ENCODE measurements around the gene PPP6C. TPM values are rescaled to one million over a fixed set of nuclear protein-coding genes. Genes with fewer than 3 reads are reported as not detected.

PPP6C gene
- total RNA-seq, 1 donor from 2014 or later, result 29.7 TPM

DNA sequence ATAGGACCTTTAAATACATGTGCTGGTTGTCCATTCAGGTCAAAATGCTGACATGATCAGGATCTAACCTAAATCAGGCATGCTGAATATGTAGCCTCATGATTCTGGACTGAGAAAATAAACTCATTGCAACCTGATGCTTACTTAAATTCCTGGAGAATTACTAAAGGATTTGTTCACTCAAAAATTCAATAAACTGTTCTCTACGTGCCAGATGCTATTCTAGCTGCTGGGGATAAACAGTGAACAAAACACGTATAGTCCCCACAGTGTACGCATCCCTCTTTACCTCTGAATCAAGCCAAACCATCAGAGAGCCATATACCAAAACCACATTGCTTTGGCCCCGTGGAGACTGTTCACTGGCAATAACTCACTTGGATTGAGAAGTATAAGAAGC is 52.4 kb downstream of the PPP6C start:
- DNase-seq (ENCODE audit: low read depth), result no peak
- TF ChIP-seq, protein P1, sequence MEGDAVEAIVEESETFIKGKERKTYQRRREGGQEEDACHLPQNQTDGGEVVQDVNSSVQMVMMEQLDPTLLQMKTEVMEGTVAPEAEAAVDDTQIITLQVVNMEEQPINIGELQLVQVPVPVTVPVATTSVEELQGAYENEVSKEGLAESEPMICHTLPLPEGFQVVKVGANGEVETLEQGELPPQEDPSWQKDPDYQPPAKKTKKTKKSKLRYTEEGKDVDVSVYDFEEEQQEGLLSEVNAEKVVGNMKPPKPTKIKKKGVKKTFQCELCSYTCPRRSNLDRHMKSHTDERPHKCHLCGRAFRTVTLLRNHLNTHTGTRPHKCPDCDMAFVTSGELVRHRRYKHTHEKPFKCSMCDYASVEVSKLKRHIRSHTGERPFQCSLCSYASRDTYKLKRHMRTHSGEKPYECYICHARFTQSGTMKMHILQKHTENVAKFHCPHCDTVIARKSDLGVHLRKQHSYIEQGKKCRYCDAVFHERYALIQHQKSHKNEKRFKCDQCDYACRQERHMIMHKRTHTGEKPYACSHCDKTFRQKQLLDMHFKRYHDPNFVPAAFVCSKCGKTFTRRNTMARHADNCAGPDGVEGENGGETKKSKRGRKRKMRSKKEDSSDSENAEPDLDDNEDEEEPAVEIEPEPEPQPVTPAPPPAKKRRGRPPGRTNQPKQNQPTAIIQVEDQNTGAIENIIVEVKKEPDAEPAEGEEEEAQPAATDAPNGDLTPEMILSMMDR (conservative IDR thresholded peaks at IDR 0.05; ENCODE audit: low read depth, low read length), result no peak
- no peak overlapping the region for H3K4me3 ChIP-seq (ENCODE audit: low read depth, low read length)

DNA sequence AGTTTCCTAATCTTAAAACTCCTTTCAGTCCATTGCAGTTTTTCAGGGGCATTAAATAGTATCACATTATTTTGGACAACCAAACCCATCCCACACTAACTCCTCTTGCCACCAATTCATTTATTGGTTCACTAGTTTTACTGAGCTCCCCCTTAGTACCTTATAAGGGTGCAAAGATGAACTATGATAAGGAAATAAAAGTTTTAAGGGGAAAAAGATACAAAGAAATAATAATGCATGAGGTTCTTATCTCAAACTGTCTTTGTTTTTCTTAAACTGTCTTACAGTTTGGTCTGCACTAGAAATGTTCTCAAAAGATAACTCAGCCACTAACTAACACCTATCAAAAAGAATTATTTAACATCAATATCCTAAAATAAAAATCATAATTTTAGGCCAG is 54.6 kb downstream of the PPP6C start:
- no peak overlapping the region for H3K4me3 ChIP-seq (ENCODE audit: low read depth, low read length)
- no peak for DNase-seq (ENCODE audit: low read depth)
- TF ChIP-seq, protein P1 (conservative IDR thresholded peaks at IDR 0.05; ENCODE audit: low read depth, low read length), result no peak

DNA sequence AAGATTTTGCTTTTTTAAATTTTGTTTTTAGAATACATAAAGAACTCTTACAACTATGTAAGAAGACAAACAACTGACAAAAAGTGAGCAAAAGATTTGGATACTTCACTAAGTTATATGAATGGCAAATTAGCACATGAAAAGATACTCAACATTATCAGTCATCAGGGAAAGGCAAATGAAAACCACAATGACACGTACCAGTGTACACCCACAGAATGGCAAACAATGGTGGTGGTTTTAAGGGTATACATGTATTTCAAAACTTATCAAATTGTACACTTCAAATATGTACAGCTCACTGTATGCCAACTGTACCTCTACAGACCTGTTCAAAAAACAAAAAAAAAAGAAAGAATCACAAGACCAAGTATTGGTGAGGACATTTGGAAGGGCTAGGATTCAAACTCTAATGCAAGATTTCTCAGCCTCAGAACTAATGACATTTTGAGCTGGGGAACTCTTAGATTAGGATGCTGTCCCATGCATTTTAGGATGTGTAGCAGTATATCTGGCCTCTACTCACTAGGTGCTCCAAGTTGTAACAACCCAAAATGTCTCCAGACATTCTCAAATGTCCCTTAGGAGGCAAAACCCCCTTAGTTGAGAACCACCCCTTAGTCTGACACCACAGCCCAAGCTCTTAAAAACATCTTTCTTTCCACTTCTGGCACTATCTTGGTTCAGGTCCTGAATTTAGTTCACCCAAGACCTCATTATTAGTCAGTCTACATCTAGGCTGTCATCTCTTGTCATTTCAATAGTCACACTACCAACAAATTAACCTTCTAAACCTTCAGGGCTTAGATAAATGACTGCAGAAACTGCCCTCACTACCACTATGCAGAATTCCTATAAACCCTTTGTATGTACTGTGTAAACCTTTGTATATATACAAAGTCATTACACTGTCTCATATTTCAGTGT is 55.9 kb downstream of the PPP6C start:
- H3K4me3 ChIP-seq (ENCODE audit: low read depth, low read length), result no peak overlapping the region
- no peak for DNase-seq (ENCODE audit: low read depth)
- TF ChIP-seq, protein P1 (conservative IDR thresholded peaks at IDR 0.05; ENCODE audit: low read depth, low read length), result no peak

DNA sequence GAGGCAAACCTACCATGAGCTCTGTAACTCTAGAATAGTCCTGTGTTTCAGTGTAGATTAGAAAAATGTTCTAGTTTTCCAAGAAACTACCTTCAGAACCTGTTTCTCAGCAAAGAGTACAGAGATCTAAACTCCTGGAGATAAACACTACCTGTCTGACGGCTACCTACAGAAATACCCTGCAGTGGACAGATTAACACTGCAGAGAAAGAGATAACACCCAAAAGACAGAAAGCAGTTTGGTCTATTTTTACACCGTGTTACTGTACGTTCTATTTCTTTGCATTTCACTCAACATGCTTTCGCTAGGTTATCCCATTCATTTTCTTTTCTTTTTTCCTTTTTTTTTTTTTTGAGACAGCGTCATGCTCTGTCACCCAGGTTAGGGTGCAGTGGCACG is 57.8 kb downstream of the PPP6C start:
- DNase-seq (ENCODE audit: low read depth), result no peak
- H3K4me3 ChIP-seq (ENCODE audit: low read depth, low read length), result no peak overlapping the region
- TF ChIP-seq, protein P1 (conservative IDR thresholded peaks at IDR 0.05; ENCODE audit: low read depth, low read length), result no peak

DNA sequence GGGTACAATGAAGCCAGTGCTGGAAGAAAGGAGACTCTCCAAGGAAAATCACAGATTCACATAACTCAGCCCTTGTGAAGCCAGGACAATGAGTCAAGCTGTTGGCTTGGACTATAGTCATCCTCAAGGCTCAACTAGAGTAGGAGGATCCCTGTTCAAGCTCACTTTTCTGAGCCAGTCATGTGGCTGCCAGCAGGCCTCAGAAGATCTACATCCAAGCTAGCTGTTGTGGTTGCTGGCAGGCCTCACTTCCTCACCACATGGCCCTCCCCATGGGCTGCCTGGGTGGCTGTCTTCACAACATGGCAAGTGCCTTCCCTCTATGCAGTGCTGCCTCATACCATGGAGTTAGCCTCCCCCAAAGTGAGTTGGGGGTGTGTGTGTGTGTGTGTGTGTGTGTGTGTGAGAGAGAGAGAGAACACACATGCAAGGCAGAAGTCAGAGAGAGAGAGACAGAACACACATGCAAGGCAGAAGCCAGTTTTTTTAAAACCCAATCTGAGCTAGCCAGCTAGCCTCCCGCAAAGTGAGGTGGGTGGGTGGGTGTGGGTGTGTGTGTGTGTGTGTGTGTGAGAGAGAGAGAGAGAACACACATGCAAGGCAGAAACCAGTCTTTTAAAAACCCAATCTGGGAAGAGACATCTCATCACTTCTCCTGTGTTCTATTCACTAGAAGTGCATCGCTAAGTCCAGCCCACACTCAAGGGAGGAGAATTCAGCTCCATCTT is 63.4 kb downstream of the PPP6C start:
- DNase-seq (ENCODE audit: low read depth), result peak; percentile 67
- TF ChIP-seq, protein P1 (conservative IDR thresholded peaks at IDR 0.05; ENCODE audit: low read depth, low read length), result no peak
- H3K4me3 ChIP-seq (ENCODE audit: low read depth, low read length), result no peak overlapping the region

DNA sequence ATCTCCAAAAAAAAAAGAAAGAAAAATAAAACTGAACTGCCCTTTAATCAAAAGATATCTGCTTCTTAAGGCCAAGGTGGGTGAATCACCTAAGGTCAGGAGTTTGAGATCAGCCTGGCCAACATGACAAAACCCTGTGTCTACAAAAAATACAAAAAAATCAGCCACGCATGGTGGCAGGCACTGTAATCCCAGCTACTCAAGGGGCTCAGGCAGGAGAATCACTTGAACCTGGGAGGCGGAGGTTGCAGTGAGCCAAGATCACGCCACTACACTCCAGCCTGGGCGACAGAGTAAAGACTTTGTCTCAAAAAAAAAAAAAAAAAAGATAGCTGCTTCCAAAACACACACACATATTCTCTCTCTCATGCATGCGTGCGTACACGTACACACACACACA is 64.1 kb downstream of the PPP6C start:
- TF ChIP-seq, protein P1 (conservative IDR thresholded peaks at IDR 0.05; ENCODE audit: low read depth, low read length), result no peak
- DNase-seq (ENCODE audit: low read depth), result no peak
- no peak overlapping the region for H3K4me3 ChIP-seq (ENCODE audit: low read depth, low read length)

Measured in epithelial cell of proximal tubule (primary cell).